NCI-H460 (cell line): ENCODE results near the gene SORBS2. TPM values are rescaled to one million over a fixed set of nuclear protein-coding genes. Genes with fewer than 3 reads are reported as not detected.

Experiments
- DNase-seq: peaks from one replicate; pipeline ENCODE4 v3.0.0-alpha.2; 2016; ENCODE audit warnings: low read depth; ENCODE audit errors: extremely low read depth
- total RNA-seq: library from RNA; depleted of rRNA; stranded (reverse); fragments of >200 nt; shearing (Covaris generic); gene quantifications from 2 replicates; pipeline ENCODE4 v1.2.3, GENCODE V29; 2014

The SORBS2 gene
- total RNA-seq, 1 experiment from 2014 or later, result 23.8 TPM

GRCh38 chr4:185774845-185775680, 36.9 kb downstream of the SORBS2 start:
- no peak for DNase-seq

- DNase-seq, result no peak
Measured at GRCh38 chr4:185774131-185774653, 37.8 kb downstream of the SORBS2 start.

- DNase-seq, result no peak
Measured at GRCh38 chr4:185773419-185773818, 38.6 kb downstream of the SORBS2 start.

GRCh38 chr4:185772391-185773093, 39.5 kb downstream of the SORBS2 start:
- no peak for DNase-seq

GRCh38 chr4:185771711-185772390, 40.1 kb downstream of the SORBS2 start:
- no peak for DNase-seq

GRCh38 chr4:185767528-185767927, 44.5 kb downstream of the SORBS2 start:
- DNase-seq, result no peak

- no peak for DNase-seq
Measured at GRCh38 chr4:185764876-185765275, 47.1 kb downstream of the SORBS2 start.

- no peak for DNase-seq
Measured at GRCh38 chr4:185761352-185762235, 50.4 kb downstream of the SORBS2 start.

- DNase-seq, result no peak
Measured at GRCh38 chr4:185758807-185759206, 53.2 kb downstream of the SORBS2 start.

- no peak for DNase-seq
Measured at GRCh38 chr4:185755451-185755850, 56.5 kb downstream of the SORBS2 start.

- no peak for DNase-seq
Measured at GRCh38 chr4:185754961-185755360, 57.0 kb downstream of the SORBS2 start.

- DNase-seq, result no peak
Measured at GRCh38 chr4:185752872-185753271, 59.1 kb downstream of the SORBS2 start.

GRCh38 chr4:185749858-185750257, 62.1 kb downstream of the SORBS2 start:
- no peak for DNase-seq

- no peak for DNase-seq
Measured at GRCh38 chr4:185748901-185749390, 63.0 kb downstream of the SORBS2 start.

GRCh38 chr4:185745891-185746290, 66.1 kb downstream of the SORBS2 start:
- DNase-seq, result no peak

- no peak for DNase-seq
Measured at GRCh38 chr4:185744946-185745345, 67.0 kb downstream of the SORBS2 start.

GRCh38 chr4:185744488-185744862, 67.5 kb downstream of the SORBS2 start:
- DNase-seq, result no peak

- DNase-seq, result no peak
Measured at GRCh38 chr4:185743722-185744487, 68.1 kb downstream of the SORBS2 start.

- DNase-seq, result peak; percentile 48
Measured at GRCh38 chr4:185742766-185743165, 69.2 kb downstream of the SORBS2 start.
